Type B pancreatic cell (in vitro differentiated cells): ENCODE measurements around the gene DNER. TPM values are rescaled to one million over a fixed set of nuclear protein-coding genes. Genes with fewer than 3 reads are reported as not detected.
"Not testable (repeated sequence)": the region's sequence is repeated elsewhere in the genome, so short reads cannot be mapped to it uniquely, and the experiment has no call there.

Experiments
- DNase-seq: peaks from one replicate; pipeline ENCODE4 v3.0.0; 2021; ENCODE audit warnings: mixed read lengths; ENCODE audit not compliant: unreplicated experiment; ENCODE audit errors: extremely low spot score
- H3K27ac Mint-ChIP-seq: 2 replicates; pipeline ENCODE4 v1.8.0; 2021; ENCODE audit warnings: mild to moderate bottlenecking, mixed read lengths
- H3K27me3 Mint-ChIP-seq: 2 replicates; pipeline ENCODE4 v1.8.0; 2021; ENCODE audit warnings: mixed read lengths
- H3K36me3 Mint-ChIP-seq: 2 replicates; pipeline ENCODE4 v1.8.0; 2021; ENCODE audit warnings: mixed read lengths
- H3K4me1 Mint-ChIP-seq: one replicate; pipeline ENCODE4 v1.8.0; 2021; ENCODE audit warnings: mixed read lengths; ENCODE audit not compliant: unreplicated experiment
- H3K4me3 Mint-ChIP-seq: 2 replicates; pipeline ENCODE4 v1.8.0; 2021; ENCODE audit warnings: mild to moderate bottlenecking, mixed read lengths
- H3K9me3 Mint-ChIP-seq: 2 replicates; pipeline ENCODE4 v1.8.0; 2021; ENCODE audit warnings: mixed read lengths
- CTCF ChIP-seq: fragments of 200-600 bp; sonication (generic); conservative IDR thresholded peaks from 2 replicates; pipeline ENCODE4 v1.5.0; 2021; ENCODE audit warnings: antibody characterized with exemption, mild to moderate bottlenecking
- total RNA-seq: library from RNA; stranded (reverse); gene quantifications from 2 replicates; pipeline ENCODE4 v1.2.1, GENCODE V29; 2021; ENCODE audit warnings: low replicate concordance

The DNER gene
- total RNA-seq, 1 donor from 2014 or later: 15.9 TPM

- TF ChIP-seq CTCF: no peak
- H3K4me1 Mint-ChIP-seq: no peaks in the 10 kb centered on the region
- H3K4me3 Mint-ChIP-seq: no peak overlapping the region
- H3K27ac Mint-ChIP-seq: no peak overlapping the region
- no peaks in the 10 kb centered on the region for H3K36me3 Mint-ChIP-seq
- H3K9me3 Mint-ChIP-seq: no peaks in the 10 kb centered on the region
- no peak for DNase-seq
- peaks cover 4% of the 10 kb centered on the region for H3K27me3 Mint-ChIP-seq
Observed at GRCh38 chr2:229521576-229521975, 192.8 kb downstream of the DNER start.

- Mint-ChIP-seq H3K9me3 (no peaks in the 10 kb centered on the region), H3K27me3 (peaks cover 4% of the 10 kb centered on the region), H3K27ac (no peak overlapping the region), H3K36me3 (no peaks in the 10 kb centered on the region), H3K4me1 (no peaks in the 10 kb centered on the region), H3K4me3 (no peak overlapping the region)
- DNase-seq: no peak
- no peak for TF ChIP-seq CTCF
Observed at GRCh38 chr2:229520691-229521096, 193.7 kb downstream of the DNER start.

- no peak for TF ChIP-seq CTCF
- Mint-ChIP-seq H3K9me3 (no peaks in the 10 kb centered on the region), H3K27me3 (peaks cover 7% of the 10 kb centered on the region), H3K4me1 (no peaks in the 10 kb centered on the region), H3K36me3 (no peaks in the 10 kb centered on the region), H3K27ac (no peak overlapping the region), H3K4me3 (no peak overlapping the region)
- DNase-seq: no peak
Observed at GRCh38 chr2:229519655-229520430, 194.5 kb downstream of the DNER start.

GRCh38 chr2:229514273-229514895 lies 200.0 kb downstream of the DNER start:
- Mint-ChIP-seq H3K4me1 (no peaks in the 10 kb centered on the region), H3K4me3 (no peak overlapping the region), H3K9me3 (no peaks in the 10 kb centered on the region), H3K27ac (no peak overlapping the region), H3K36me3 (no peaks in the 10 kb centered on the region), H3K27me3 (peaks cover 13% of the 10 kb centered on the region)
- DNase-seq: no peak
- TF ChIP-seq CTCF: no peak

- no peak for DNase-seq
- no peaks in the 10 kb centered on the region for H3K4me1 Mint-ChIP-seq
- H3K36me3 Mint-ChIP-seq: no peaks in the 10 kb centered on the region
- no peak overlapping the region for H3K27ac Mint-ChIP-seq
- H3K4me3 Mint-ChIP-seq: no peak overlapping the region
- no peak for TF ChIP-seq CTCF
- peaks cover 9% of the 10 kb centered on the region for H3K27me3 Mint-ChIP-seq
- H3K9me3 Mint-ChIP-seq: peaks cover 4% of the 10 kb centered on the region
Observed at GRCh38 chr2:229511524-229511923, 202.8 kb downstream of the DNER start.

GRCh38 chr2:229506699-229507098 lies 207.7 kb downstream of the DNER start:
- not testable (repeated sequence) for H3K27me3 Mint-ChIP-seq, H3K27ac Mint-ChIP-seq, DNase-seq, H3K4me1 Mint-ChIP-seq, H3K4me3 Mint-ChIP-seq, H3K36me3 Mint-ChIP-seq, H3K9me3 Mint-ChIP-seq
